ENCODE results near the gene TAS2R4.

- no peak for TF ChIP-seq CTCF (IDR thresholded peaks at IDR 0.05)
- no peak for TF ChIP-seq POLR2AphosphoS5 (IDR thresholded peaks at IDR 0.05)
Measured at GRCh38 chr7:141739250-141739649, 37.2 kb upstream of the TAS2R4 start.

Measured in prostate gland (tissue), 2 donors.